Measurements from ENCODE around the gene SLC38A5. TPM values are rescaled to one million over a fixed set of nuclear protein-coding genes. Genes with fewer than 3 reads are reported as not detected.
A peak's percentile ranks its signal among the peaks of the same experiment; 100 is the strongest.

The SLC38A5 gene
- total RNA-seq, 4 donors from 2014 or later, result 5.7 to 14.3 (median 11.3) TPM

- in situ Hi-C loops (cut with MboI; ENCODE audit: low pct_ligation_motif_present in 1 of 4, low pct_unique_long_range_greater_than_20kb in 1 of 4, low sequenced_read_pairs in 3 of 4) (no loop called here), intact Hi-C loops (cut with DNase I; ENCODE audit: low total_unique reads) (no loop called here)
- no peaks in the 10 kb centered on the region for H3K36me3 ChIP-seq
- H3K4me1 ChIP-seq, result peaks cover 0 to 22% (median 4%) of the 10 kb centered on the region in 4 donors
- H3K27ac ChIP-seq, result no peak overlapping the region
- DNase-seq, result no peak
- no peak overlapping the region for H3K4me3 ChIP-seq
- no peaks in the 10 kb centered on the region for H3K27me3 ChIP-seq
- no peak for TF ChIP-seq POLR2AphosphoS5 (IDR thresholded peaks at IDR 0.05)
- TF ChIP-seq POLR2A (IDR thresholded peaks at IDR 0.05), result no peak
- TF ChIP-seq EP300 (IDR thresholded peaks at IDR 0.05; ENCODE audit: low read depth), result no peak
- no peak for TF ChIP-seq CTCF (IDR thresholded peaks at IDR 0.05)
- 68 to 83% methylated on average over 1 to 10 of the region's 10 CpGs for WGBS, 2 donors (ENCODE audit: low coverage in 1 of 2)
- no peaks in the 10 kb centered on the region for H3K9me3 ChIP-seq
These were observed 2.7 kb downstream of the SLC38A5 start for GRCh38 chrX:48467281-48467761.

- no peak for TF ChIP-seq POLR2A (IDR thresholded peaks at IDR 0.05)
- peak in 1 of 5 experiments; percentile 10 for TF ChIP-seq CTCF (IDR thresholded peaks at IDR 0.05)
- Histone ChIP-seq H3K9me3 (no peaks in the 10 kb centered on the region), H3K27ac (no peak overlapping the region), H3K27me3 (no peaks in the 10 kb centered on the region), H3K4me1 (peaks cover 0 to 22% (median 4%) of the 10 kb centered on the region in 4 donors), H3K36me3 (no peaks in the 10 kb centered on the region), H3K4me3 (no peak overlapping the region)
- intact Hi-C loops (cut with DNase I; ENCODE audit: low total_unique reads) (no loop called here), in situ Hi-C loops (cut with MboI; ENCODE audit: low pct_ligation_motif_present in 1 of 4, low pct_unique_long_range_greater_than_20kb in 1 of 4, low sequenced_read_pairs in 3 of 4) (no loop called here)
- WGBS, 2 donors (ENCODE audit: low coverage in 1 of 2), result 87% methylated on average over 9 of the region's 10 CpGs; no CpG with 5 or more reads in 1 of the 2 donors
- no peak for DNase-seq
These were observed 3.4 kb downstream of the SLC38A5 start for GRCh38 chrX:48466696-48467095.

GRCh38 chrX:48465336-48465933, 4.6 kb downstream of the SLC38A5 start:
- no peak for DNase-seq
- intact Hi-C loops (cut with DNase I; ENCODE audit: low total_unique reads) (loop anchor here (2.0 kb wide), 1 partner anchor 25 kb away; no protein-coding TSS in a partner anchor), in situ Hi-C loops (cut with MboI; ENCODE audit: low pct_ligation_motif_present in 1 of 4, low pct_unique_long_range_greater_than_20kb in 1 of 4, low sequenced_read_pairs in 3 of 4) (no loop called here)
- 81% methylated on average over 10 of the region's 10 CpGs; no CpG with 5 or more reads in 1 of the 2 donors for WGBS, 2 donors (ENCODE audit: low coverage in 1 of 2)
- Histone ChIP-seq H3K36me3 (no peaks in the 10 kb centered on the region), H3K27me3 (no peaks in the 10 kb centered on the region), H3K4me3 (no peak overlapping the region), H3K27ac (no peak overlapping the region), H3K4me1 (peaks cover 0 to 22% (median 4%) of the 10 kb centered on the region in 4 donors), H3K9me3 (no peaks in the 10 kb centered on the region)
- no peak for TF ChIP-seq EP300 (IDR thresholded peaks at IDR 0.05; ENCODE audit: low read depth)
- no peak for TF ChIP-seq POLR2AphosphoS5 (IDR thresholded peaks at IDR 0.05)
- no peak for TF ChIP-seq CTCF (IDR thresholded peaks at IDR 0.05)
- no peak for TF ChIP-seq POLR2A (IDR thresholded peaks at IDR 0.05)

- no peak for DNase-seq
- Histone ChIP-seq H3K9me3 (no peaks in the 10 kb centered on the region), H3K4me1 (no peaks in the 10 kb centered on the region), H3K4me3 (no peak overlapping the region), H3K27ac (no peak overlapping the region), H3K27me3 (no peaks in the 10 kb centered on the region), H3K36me3 (no peaks in the 10 kb centered on the region)
- in situ Hi-C loops (cut with MboI; ENCODE audit: low pct_ligation_motif_present in 1 of 4, low pct_unique_long_range_greater_than_20kb in 1 of 4, low sequenced_read_pairs in 3 of 4) (no loop called here), intact Hi-C loops (cut with DNase I; ENCODE audit: low total_unique reads) (no loop called here)
- WGBS, 2 donors (ENCODE audit: low coverage in 1 of 2), result 92% methylated on average over 5 of the region's 6 CpGs; no CpG with 5 or more reads in 1 of the 2 donors
- TF ChIP-seq CTCF (IDR thresholded peaks at IDR 0.05) (no peak), EP300 (IDR thresholded peaks at IDR 0.05; ENCODE audit: low read depth) (no peak), POLR2AphosphoS5 (IDR thresholded peaks at IDR 0.05) (no peak), POLR2A (IDR thresholded peaks at IDR 0.05) (no peak)
These were observed 8.2 kb downstream of the SLC38A5 start for GRCh38 chrX:48461830-48462229.
